ENCODE results near the gene ARAP1. TPM values are rescaled to one million over a fixed set of nuclear protein-coding genes. Genes with fewer than 3 reads are reported as not detected.

ARAP1 gene
- total RNA-seq, 1 experiment from 2014 or later = 151 TPM

- intact Hi-C loops (cut with micrococcal nuclease; ENCODE audit: unreplicated experiment) = no loop called here
- Histone ChIP-seq H3F3A (ENCODE audit: insufficient read depth, low read depth) (peaks cover 11% of the 10 kb centered on the region; the same call in 1 of the 2 replicates), H3K27ac (no peak overlapping the region), H3K4me1 (replicated peaks; ENCODE audit: insufficient read depth) (peaks cover 20% of the 10 kb centered on the region), H3K9me3 (ENCODE audit: insufficient read depth, low read depth) (no peaks in the 10 kb centered on the region), H3K4me2 (no peak overlapping the region), H3K79me2 (ENCODE audit: low read depth) (peaks cover 48% of the 10 kb centered on the region), H3K9me2 (ENCODE audit: insufficient read depth) (no peaks in the 10 kb centered on the region), H4K20me1 (ENCODE audit: insufficient read depth) (peaks cover 23% of the 10 kb centered on the region; the same call in 1 of the 2 replicates), H3K4me3 (no peak overlapping the region), H3K36me3 (ENCODE audit: low read depth) (no peaks in the 10 kb centered on the region), H3K27me3 (ENCODE audit: insufficient read depth, low read depth) (no peaks in the 10 kb centered on the region), H2AFZ (no peak overlapping the region)
- no TSS peak for BruUV-seq (replicated peaks)
- TF ChIP-seq CTCF (conservative IDR thresholded peaks at IDR 0.05) = no peak
- no peak for TF ChIP-seq EZH2 (IDR thresholded peaks at IDR 0.05; ENCODE audit: low read depth)
- ChIA-PET POLR2A (ENCODE audit: unreplicated experiment) (no interaction called here), CTCF (interaction anchor here (0.6 kb wide), 1 partner anchor 34 kb away, joined by 11 read pairs; no protein-coding TSS in a partner anchor)
- DNase-seq = no peak
Measured at GRCh38 chr11:72773291-72773690, 21.1 kb upstream of the ARAP1 start.

- Histone ChIP-seq H3K27ac (no peak overlapping the region), H3K4me2 (no peak overlapping the region), H3K27me3 (ENCODE audit: insufficient read depth, low read depth) (no peaks in the 10 kb centered on the region), H3K79me2 (ENCODE audit: low read depth) (peaks cover 44% of the 10 kb centered on the region), H3K9me3 (ENCODE audit: insufficient read depth, low read depth) (no peaks in the 10 kb centered on the region), H4K20me1 (ENCODE audit: insufficient read depth) (peaks cover 32% of the 10 kb centered on the region; the same call in 1 of the 2 replicates), H3F3A (ENCODE audit: insufficient read depth, low read depth) (peaks cover 4% of the 10 kb centered on the region; the same call in 1 of the 2 replicates), H3K9me2 (ENCODE audit: insufficient read depth) (no peaks in the 10 kb centered on the region), H3K4me1 (replicated peaks; ENCODE audit: insufficient read depth) (peaks cover 7% of the 10 kb centered on the region), H2AFZ (no peak overlapping the region), H3K36me3 (ENCODE audit: low read depth) (no peaks in the 10 kb centered on the region), H3K4me3 (no peak overlapping the region)
- TF ChIP-seq CTCF (conservative IDR thresholded peaks at IDR 0.05) (no peak), EZH2 (IDR thresholded peaks at IDR 0.05; ENCODE audit: low read depth) (no peak)
- intact Hi-C loops (cut with micrococcal nuclease; ENCODE audit: unreplicated experiment) = no loop called here
- no peak for DNase-seq
- BruUV-seq (replicated peaks) = no TSS peak
- ChIA-PET CTCF (interaction anchor here (0.5 to 0.6 kb wide), 2 partner anchors 46 to 141 kb away, joined by 3 to 4 read pairs; no protein-coding TSS in a partner anchor), POLR2A (ENCODE audit: unreplicated experiment) (no interaction called here)
Measured at GRCh38 chr11:72772059-72772458, 19.9 kb upstream of the ARAP1 start.

- H3K27me3 ChIP-seq (ENCODE audit: insufficient read depth, low read depth) = no peaks in the 10 kb centered on the region
- H3K9me3 ChIP-seq (ENCODE audit: insufficient read depth, low read depth) = no peaks in the 10 kb centered on the region
- no peak overlapping the region for H3K4me3 ChIP-seq
- intact Hi-C loops (cut with micrococcal nuclease; ENCODE audit: unreplicated experiment) = no loop called here
- H3K9me2 ChIP-seq (ENCODE audit: insufficient read depth) = no peaks in the 10 kb centered on the region
- H3K36me3 ChIP-seq (ENCODE audit: low read depth) = no peaks in the 10 kb centered on the region
- peaks cover 2% of the 10 kb centered on the region for H3K4me1 ChIP-seq (replicated peaks; ENCODE audit: insufficient read depth)
- DNase-seq = no peak
- peaks cover 42% of the 10 kb centered on the region for H3K79me2 ChIP-seq (ENCODE audit: low read depth)
- no TSS peak for BruUV-seq (replicated peaks)
- no peak overlapping the region for H2AFZ ChIP-seq
- POLR2A ChIA-PET (ENCODE audit: unreplicated experiment) = no interaction called here
- H3F3A ChIP-seq (ENCODE audit: insufficient read depth, low read depth) = peaks cover 3% of the 10 kb centered on the region; the same call in 1 of the 2 replicates
- CTCF ChIA-PET = interaction anchor here (0.6 kb wide), 1 partner anchor 142 kb away, joined by 4 read pairs; no protein-coding TSS in a partner anchor
- no peak overlapping the region for H3K27ac ChIP-seq
- no peak for TF ChIP-seq EZH2 (IDR thresholded peaks at IDR 0.05; ENCODE audit: low read depth)
- TF ChIP-seq CTCF (conservative IDR thresholded peaks at IDR 0.05) = no peak
- peaks cover 38% of the 10 kb centered on the region; the same call in 1 of the 2 replicates for H4K20me1 ChIP-seq (ENCODE audit: insufficient read depth)
- H3K4me2 ChIP-seq = no peak overlapping the region
Measured at GRCh38 chr11:72771507-72771906, 19.3 kb upstream of the ARAP1 start.
